ENCODE data around the gene HECW1.
A peak's percentile ranks its signal among the peaks of the same experiment; 100 is the strongest.

HECW1 gene

GRCh38 chr7:43142703-43143102 is 30.3 kb downstream of the HECW1 start:
- no peak for DNase-seq

GRCh38 chr7:43143918-43144589 is 31.6 kb downstream of the HECW1 start:
- no peak for DNase-seq

GRCh38 chr7:43148161-43148731 is 35.8 kb downstream of the HECW1 start:
- DNase-seq: no peak

GRCh38 chr7:43151076-43151475 is 38.6 kb downstream of the HECW1 start:
- DNase-seq: no peak

GRCh38 chr7:43152696-43153095 is 40.2 kb downstream of the HECW1 start:
- no peak for DNase-seq

- no peak for DNase-seq
These were observed 43.2 kb downstream of the HECW1 start for GRCh38 chr7:43155636-43156035.

GRCh38 chr7:43163885-43164284 is 51.4 kb downstream of the HECW1 start:
- DNase-seq: no peak

GRCh38 chr7:43164757-43165156 is 52.3 kb downstream of the HECW1 start:
- peak in 6 of 51 donors; percentile 4 to 43 (median 18) for DNase-seq

- DNase-seq: no peak
These were observed 54.2 kb downstream of the HECW1 start for GRCh38 chr7:43166686-43167085.

- no peak for DNase-seq
These were observed 56.6 kb downstream of the HECW1 start for GRCh38 chr7:43169076-43169475.

GRCh38 chr7:43170571-43170970 is 58.1 kb downstream of the HECW1 start:
- peak in 1 of 51 donors; percentile 8 for DNase-seq

- no peak for DNase-seq
These were observed 63.2 kb downstream of the HECW1 start for GRCh38 chr7:43175570-43176200.

GRCh38 chr7:43179393-43179792 is 66.9 kb downstream of the HECW1 start:
- DNase-seq: no peak

- DNase-seq: no peak
These were observed 80.5 kb downstream of the HECW1 start for GRCh38 chr7:43192806-43193460.

- DNase-seq: no peak
These were observed 81.4 kb downstream of the HECW1 start for GRCh38 chr7:43193893-43194292.

GRCh38 chr7:43195256-43195655 is 82.8 kb downstream of the HECW1 start:
- no peak for DNase-seq

GRCh38 chr7:43195768-43196167 is 83.3 kb downstream of the HECW1 start:
- no peak for DNase-seq

- no peak for DNase-seq
These were observed 83.9 kb downstream of the HECW1 start for GRCh38 chr7:43196379-43196778.

- DNase-seq: no peak
These were observed 85.6 kb downstream of the HECW1 start for GRCh38 chr7:43198016-43198415.

GRCh38 chr7:43198599-43199090 is 86.2 kb downstream of the HECW1 start:
- no peak for DNase-seq

- DNase-seq: no peak
These were observed 87.1 kb downstream of the HECW1 start for GRCh38 chr7:43199371-43200160.

GRCh38 chr7:43201912-43202311 is 89.5 kb downstream of the HECW1 start:
- DNase-seq: no peak

All from hypothalamus (tissue), 51 donors.